GM12878 (cell line): ENCODE results near the gene THRAP3. TPM values are rescaled to one million over a fixed set of nuclear protein-coding genes. Genes with fewer than 3 reads are reported as not detected.
A peak's percentile ranks its signal among the peaks of the same experiment; 100 is the strongest.

ENCODE experiments used
- ATAC-seq: fragments of 200-7000 bp; cut with Tn5 transposase; 3 replicates; pipeline ENCODE4 v1.9.1; 2020; ENCODE audit warnings: mild to moderate bottlenecking, moderate library complexity
- BruUV-seq: library from RNA; stranded (reverse); fragments of 400-500 nt; replicated peaks from 2 replicates; lab custom pipeline; 2021; lab: Mats Ljungman, UMichigan
- CTCF ChIA-PET: fragments of 300-600 bp; sonication (Branson Sonifier 250); formaldehyde crosslinking; extraction: SDS; loops from one replicate; lab custom pipeline; 2021; ENCODE audit warnings: inconsistent platforms; lab: Yijun Ruan, JAX
- POLR2A ChIA-PET: fragments of 350-600 bp; formaldehyde crosslinking; extraction: SDS; loops from one replicate; lab custom pipeline; 2021; ENCODE audit warnings: inconsistent platforms; lab: Charles Lee
- RAD21 ChIA-PET: fragments of 300-600 bp; sonication (Branson Sonifier 250); formaldehyde crosslinking; loops from one replicate; lab custom pipeline; 2023; ENCODE audit warnings: antibody characterized with exemption; ENCODE audit not compliant: unreplicated experiment; lab: Charles Lee
- SMC1A ChIA-PET: fragments of 300-600 bp; sonication (Branson Sonifier 250); formaldehyde crosslinking; loops from one replicate; lab custom pipeline; 2023; ENCODE audit not compliant: unreplicated experiment, uncharacterized antibody; lab: Charles Lee
- DNase-seq: peaks from one replicate; pipeline ENCODE4 v3.0.0-alpha.2; 2011; ENCODE audit warnings: low read depth, low spot score
- FAIRE-seq: peaks from 3 replicates; lab custom pipeline; 2011; peaks lifted over from hg19 to GRCh38; lab: Jason Lieb, UNC
- H2AFZ ChIP-seq: 2 replicates; pipeline ENCODE4 v1.6.0; 2011; ENCODE audit warnings: low read depth, low read length, control low read depth; ENCODE audit not compliant: control insufficient read depth
- H3K27ac ChIP-seq: 2 replicates; pipeline ENCODE4 v1.5.1; 2011; ENCODE audit warnings: control low read depth; ENCODE audit not compliant: control insufficient read depth, insufficient read depth
- H3K27me3 ChIP-seq, 2 experiments: replicated peaks in 1 of 2; 2 replicates each; pipeline versions ENCODE4 v1.6.0 to v1.6.1; 2011; ENCODE audit warnings: low read length in 1 of 2; ENCODE audit not compliant: control insufficient read depth in 2 of 2, insufficient read depth in 2 of 2
- H3K36me3 ChIP-seq, 2 experiments: 2 replicates each; pipeline ENCODE4 v1.5.1; 2011; ENCODE audit warnings: low read length in 1 of 2; ENCODE audit not compliant: control insufficient read depth in 2 of 2, insufficient read depth in 2 of 2
- H3K4me1 ChIP-seq: 2 replicates; pipeline ENCODE4 v1.6.1; 2011; ENCODE audit warnings: mild to moderate bottlenecking, low read length, moderate library complexity, mixed read lengths; ENCODE audit not compliant: control insufficient read depth, insufficient read depth
- H3K4me2 ChIP-seq: 2 replicates; pipeline ENCODE4 v1.6.0; 2011; ENCODE audit warnings: control low read depth; ENCODE audit not compliant: control insufficient read depth, insufficient read depth
- H3K4me3 ChIP-seq: fragments of 200-600 bp; sonication (generic); 2 replicates; pipeline ENCODE4 v1.5.1; 2016
- H3K79me2 ChIP-seq: 2 replicates; pipeline ENCODE4 v1.6.0; 2011; ENCODE audit warnings: low read length; ENCODE audit not compliant: control insufficient read depth, insufficient read depth
- H3K9ac ChIP-seq: 2 replicates; pipeline ENCODE4 v1.8.0; 2011; ENCODE audit warnings: low read length, control low read depth, mixed read lengths; ENCODE audit not compliant: control insufficient read depth, insufficient read depth
- H3K9me3 ChIP-seq: replicated peaks from 3 replicates; pipeline ENCODE4 v1.5.1; 2011; ENCODE audit warnings: mild to moderate bottlenecking, low read length; ENCODE audit not compliant: control insufficient read depth, insufficient read depth
- H4K20me1 ChIP-seq: 2 replicates; pipeline ENCODE4 v1.6.0; 2011; ENCODE audit not compliant: control insufficient read depth, insufficient read depth
- ASH2L ChIP-seq: fragments of 300-600, 200-600 bp; sonication (generic); IDR thresholded peaks from 2 replicates; pipeline ENCODE4 v1.6.1; 2017; ENCODE audit warnings: low read depth, mild to moderate bottlenecking, borderline replicate concordance
- FOS ChIP-seq: IDR thresholded peaks from 3 replicates; pipeline ENCODE4 v1.6.1; 2011; ENCODE audit warnings: borderline replicate concordance; ENCODE audit not compliant: insufficient read length; ENCODE audit errors: extremely low read depth
- JUNB ChIP-seq: IDR thresholded peaks from 2 replicates; pipeline ENCODE4 v1.6.1; 2016; ENCODE audit warnings: antibody characterized with exemption, mild to moderate bottlenecking
- MTA2 ChIP-seq: fragments of 450-650 bp; IDR thresholded peaks from 2 replicates; pipeline ENCODE4 v1.6.1; 2016; ENCODE audit warnings: low read depth, mild to moderate bottlenecking, moderate library complexity
- NFXL1 ChIP-seq: fragments of 450-650 bp; IDR thresholded peaks from 2 replicates; pipeline ENCODE4 v1.6.1; 2017; ENCODE audit warnings: antibody characterized with exemption, mild to moderate bottlenecking, borderline replicate concordance
- SPI1 ChIP-seq: IDR thresholded peaks from 2 replicates; pipeline ENCODE4 v1.6.1; 2011; ENCODE audit warnings: low read depth, mild to moderate bottlenecking, low read length, moderate library complexity, borderline replicate concordance; ENCODE audit not compliant: insufficient read depth
- ZBTB33 ChIP-seq: fragments of 450-650 bp; IDR thresholded peaks from 2 replicates; pipeline ENCODE4 v1.6.1; 2017; ENCODE audit warnings: mild to moderate bottlenecking
- ZNF24 ChIP-seq: fragments of 450-650 bp; IDR thresholded peaks from 2 replicates; pipeline ENCODE4 v1.6.1; 2017; ENCODE audit warnings: antibody characterized with exemption, mild to moderate bottlenecking
- ZNF622 ChIP-seq: fragments of 450-650 bp; IDR thresholded peaks from 2 replicates; pipeline ENCODE4 v1.6.1; 2017; ENCODE audit warnings: mild to moderate bottlenecking, inconsistent platforms
- WGBS: methylation state at CpG from one replicate; pipeline ENCODE4 v1.1.6; 2016; ENCODE audit warnings: low lambda C conversion rate; ENCODE audit not compliant: insufficient replicate concordance, insufficient coverage; ENCODE audit errors: missing lambda C conversion rate; 5-methylcytosine and 5-hydroxymethylcytosine counted together
- in situ Hi-C: fragments of 300-500 bp; cut with MboI; formaldehyde crosslinking; loops from 9 replicates; pipeline ENCODE4 v1.14.3; 2018; ENCODE audit warnings: mixed read lengths
- intact Hi-C: fragments of 100-400 bp; cut with micrococcal nuclease; formaldehyde crosslinking; loops from one replicate; pipeline ENCODE4 v1.14.2; 2022; ENCODE audit not compliant: unreplicated experiment
- polyA plus RNA-seq, 11 experiments: library from polyadenylated mRNA; depleted of rRNA in 4 of 11; unstranded in 6 of 11; stranded (reverse) in 5 of 11; fragments of >200 nt; fragmentation: Nextera tagmentation in 4 of 11; fragmentation: Illumina TruSeq in 1 of 11; extraction: Ambion mirVana in 4 of 11; extraction: Trizol in 1 of 11; gene quantifications; 1 replicate in 1 of 11; 2 replicates in 10 of 11; pipeline versions ENCODE4 v1.2.1 to v1.2.3, GENCODE V29; 2011 to 2016; ENCODE audit warnings: inconsistent platforms in 2 of 11, missing spikeins in 2 of 11, low read depth in 1 of 11
- total RNA-seq, 4 experiments: library from RNA; depleted of rRNA in 3 of 4; stranded (reverse); fragments of >200 nt in 3 of 4; fragmentation: Illumina TruSeq in 1 of 4; extraction: Trizol in 1 of 4; gene quantifications; 2 replicates each; pipeline versions ENCODE4 v1.2.1 to v1.2.3, GENCODE V29; 2013 to 2021

Gene THRAP3
- total and polyA plus RNA-seq, 10 of the 15 experiments (the other 5 are each of a cell fraction or from before 2014, with no cell fraction given), result 76.3 to 173 (median 136) TPM

- Histone ChIP-seq H3K36me3 (no peaks in the 10 kb centered on the region), H3K27me3 (no peaks in the 10 kb centered on the region; a peak in 1 of 4 replicates), H4K20me1 (no peaks in the 10 kb centered on the region)
- TF ChIP-seq SPI1 (no peak), ZBTB33 (no peak), ZNF622 (no peak), FOS (no peak), ASH2L (no peak), ZNF24 (no peak), JUNB (no peak), NFXL1 (no peak), MTA2 (no peak)
- TF ChIP-seq, all 136 proteins: peak for 0
- no peak overlapping the region for H2AFZ ChIP-seq
- RAD21 ChIA-PET, result no interaction called here
- DNase-seq (no peak), ATAC-seq (no peak), FAIRE-seq (peak; percentile 18)
- CTCF ChIA-PET, result interaction anchor here (1.2 kb wide), 1 partner anchor 11 kb away, joined by 3 read pairs; no protein-coding TSS in a partner anchor
- H3K4me1 ChIP-seq, result 0 out of 2 replicates have a peak, but pooled peaks cover 3% of the 10 kb centered on the region
- H3K4me3 ChIP-seq, result no peak overlapping the region
- intact Hi-C loops (no loop called here), in situ Hi-C loops (no loop called here)
- H3K9ac ChIP-seq, result no peak overlapping the region
- H3K27ac ChIP-seq, result no peak overlapping the region
- SMC1A ChIA-PET, result no interaction called here
- no peak overlapping the region for H3K4me2 ChIP-seq
- no peaks in the 10 kb centered on the region for H3K9me3 ChIP-seq
- H3K79me2 ChIP-seq, result no peaks in the 10 kb centered on the region
- WGBS, result 38% methylated on average over 5 of the region's 5 CpGs
- POLR2A ChIA-PET, result interaction anchor here (0.6 kb wide), 1 partner anchor 36 kb away, joined by 3 read pairs; no protein-coding TSS in a partner anchor
- no TSS peak for BruUV-seq
These were observed 25.6 kb upstream of the THRAP3 start for GRCh38 chr1:36198641-36199040.
